ENCODE results near the gene SEC24C. TPM values are rescaled to one million over a fixed set of nuclear protein-coding genes. Genes with fewer than 3 reads are reported as not detected.
"Not testable (repeated sequence)": the region's sequence is repeated elsewhere in the genome, so short reads cannot be mapped to it uniquely, and the experiment has no call there.

The SEC24C gene
- total and polyA plus RNA-seq, 2 experiments from 2014 or later, result 46.8 to 59.4 TPM

- H3K79me2 ChIP-seq; H3K9me3 ChIP-seq (ENCODE audit: low read depth); H3K27ac ChIP-seq; DNase-seq (ENCODE audit: low spot score); H3K27me3 ChIP-seq; H3K9me2 ChIP-seq (replicated peaks; ENCODE audit: insufficient read depth); H3K4me3 ChIP-seq; H3K4me1 ChIP-seq (ENCODE audit: insufficient read depth); H3K4me2 ChIP-seq; H2AFZ ChIP-seq; H3K36me3 ChIP-seq (replicated peaks; ENCODE audit: insufficient read depth, low read depth); H4K20me1 ChIP-seq (ENCODE audit: insufficient read depth, poor library complexity, severe bottlenecking): not testable (repeated sequence)
- WGBS (ENCODE audit: low lambda C conversion rate, missing lambda C conversion rate), result 92% methylated on average over 2 of the region's 2 CpGs
Observed at GRCh38 chr10:73706488-73706887, 37.7 kb upstream of the SEC24C start.

- H3K27ac ChIP-seq; DNase-seq (ENCODE audit: low spot score); H3K79me2 ChIP-seq; H3K36me3 ChIP-seq (replicated peaks; ENCODE audit: insufficient read depth, low read depth); H3K9me3 ChIP-seq (ENCODE audit: low read depth); H3K4me2 ChIP-seq; H2AFZ ChIP-seq; H3K9me2 ChIP-seq (replicated peaks; ENCODE audit: insufficient read depth); H3K27me3 ChIP-seq; H3K4me3 ChIP-seq; H4K20me1 ChIP-seq (ENCODE audit: insufficient read depth, poor library complexity, severe bottlenecking); H3K4me1 ChIP-seq (ENCODE audit: insufficient read depth): not testable (repeated sequence)
Observed at GRCh38 chr10:73707628-73708027, 36.5 kb upstream of the SEC24C start.

GRCh38 chr10:73708122-73708521 lies 36.0 kb upstream of the SEC24C start:
- DNase-seq (ENCODE audit: low spot score); H3K27ac ChIP-seq; H2AFZ ChIP-seq; H3K4me3 ChIP-seq; H3K9me2 ChIP-seq (replicated peaks; ENCODE audit: insufficient read depth); H3K79me2 ChIP-seq; H3K36me3 ChIP-seq (replicated peaks; ENCODE audit: insufficient read depth, low read depth); H4K20me1 ChIP-seq (ENCODE audit: insufficient read depth, poor library complexity, severe bottlenecking); H3K4me2 ChIP-seq; H3K4me1 ChIP-seq (ENCODE audit: insufficient read depth); H3K27me3 ChIP-seq; H3K9me3 ChIP-seq (ENCODE audit: low read depth): not testable (repeated sequence)
- WGBS (ENCODE audit: low lambda C conversion rate, missing lambda C conversion rate), result 86% methylated on average over 1 of the region's 1 CpG

DNA sequence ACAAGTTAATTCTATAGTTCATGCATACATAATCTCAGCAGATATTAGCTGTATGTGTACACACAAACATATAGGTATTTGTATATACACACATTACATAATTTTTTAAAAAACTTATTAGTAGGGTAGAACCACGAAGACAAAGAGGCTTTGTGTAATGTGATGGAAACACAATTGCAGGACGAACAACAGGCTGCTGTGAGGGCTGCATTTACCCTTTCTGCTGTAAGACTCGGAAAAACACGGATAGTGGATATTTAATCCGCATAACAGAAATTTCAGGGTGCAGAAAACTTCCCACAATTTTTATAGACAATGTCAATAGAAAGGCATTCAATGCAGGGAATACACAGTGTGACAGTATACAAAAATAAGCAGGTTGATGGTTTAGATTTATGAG lies 32.5 kb upstream of the SEC24C start:
- H3K4me1 ChIP-seq (ENCODE audit: insufficient read depth); H2AFZ ChIP-seq; H3K9me2 ChIP-seq (replicated peaks; ENCODE audit: insufficient read depth); H3K9me3 ChIP-seq (ENCODE audit: low read depth); DNase-seq (ENCODE audit: low spot score); H4K20me1 ChIP-seq (ENCODE audit: insufficient read depth, poor library complexity, severe bottlenecking); H3K79me2 ChIP-seq; H3K27me3 ChIP-seq; H3K4me3 ChIP-seq; H3K27ac ChIP-seq; H3K36me3 ChIP-seq (replicated peaks; ENCODE audit: insufficient read depth, low read depth); H3K4me2 ChIP-seq: not testable (repeated sequence)
- 93% methylated on average over 5 of the region's 5 CpGs for WGBS (ENCODE audit: low lambda C conversion rate, missing lambda C conversion rate)

DNA sequence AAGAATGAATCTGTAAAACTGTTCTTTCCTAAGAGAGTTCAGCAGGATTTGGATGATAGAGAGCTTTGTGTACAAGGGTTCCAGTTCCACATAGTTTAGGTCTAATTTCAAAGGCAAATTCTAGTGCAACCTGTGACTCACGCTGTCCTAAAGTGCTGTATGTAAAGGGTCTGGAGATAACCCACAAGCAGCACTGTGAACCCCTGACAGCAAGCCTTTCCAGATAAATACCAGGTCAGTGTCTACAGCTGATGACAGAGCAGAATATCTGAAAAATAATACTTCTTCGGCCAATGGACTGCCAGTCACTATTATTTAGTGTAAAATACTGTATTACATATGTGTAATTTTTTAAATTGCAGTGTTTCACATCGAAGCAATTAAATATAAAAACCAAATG lies 30.3 kb upstream of the SEC24C start:
- not testable (repeated sequence) for H3K36me3 ChIP-seq (replicated peaks; ENCODE audit: insufficient read depth, low read depth); H3K27me3 ChIP-seq; H4K20me1 ChIP-seq (ENCODE audit: insufficient read depth, poor library complexity, severe bottlenecking); H3K4me1 ChIP-seq (ENCODE audit: insufficient read depth); H3K9me3 ChIP-seq (ENCODE audit: low read depth); H3K4me3 ChIP-seq; H3K4me2 ChIP-seq; H3K9me2 ChIP-seq (replicated peaks; ENCODE audit: insufficient read depth); H2AFZ ChIP-seq; H3K79me2 ChIP-seq
- 63% methylated on average over 3 of the region's 3 CpGs for WGBS (ENCODE audit: low lambda C conversion rate, missing lambda C conversion rate)
- DNase-seq (ENCODE audit: low spot score), result peak; percentile 16
- H3K27ac ChIP-seq, result peak overlapping the region; percentile 27

DNA sequence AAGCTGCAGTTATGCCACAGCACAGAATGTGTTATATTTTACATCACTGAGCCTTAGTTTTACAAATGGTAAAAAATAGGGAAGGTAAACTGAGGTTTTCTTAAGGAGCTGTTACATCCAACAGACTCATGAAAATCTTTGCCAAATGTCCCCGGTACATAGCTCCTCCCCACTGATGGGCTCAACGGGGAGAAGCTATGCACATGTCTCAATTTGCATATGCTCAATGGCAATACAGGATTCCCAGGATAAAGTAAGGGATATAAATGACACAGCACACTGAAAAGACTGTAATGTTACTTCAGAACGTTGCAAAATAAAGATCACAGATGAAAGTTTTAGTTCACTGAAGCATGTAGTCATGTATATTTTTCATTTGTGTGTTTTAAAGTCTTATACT lies 29.7 kb upstream of the SEC24C start:
- H3K4me1 ChIP-seq (ENCODE audit: insufficient read depth); H3K79me2 ChIP-seq; H3K36me3 ChIP-seq (replicated peaks; ENCODE audit: insufficient read depth, low read depth); H3K4me2 ChIP-seq; H4K20me1 ChIP-seq (ENCODE audit: insufficient read depth, poor library complexity, severe bottlenecking); H3K4me3 ChIP-seq; H3K9me2 ChIP-seq (replicated peaks; ENCODE audit: insufficient read depth); H2AFZ ChIP-seq; DNase-seq (ENCODE audit: low spot score); H3K9me3 ChIP-seq (ENCODE audit: low read depth); H3K27me3 ChIP-seq: not testable (repeated sequence)
- peak overlapping the region; percentile 27 for H3K27ac ChIP-seq
- WGBS (ENCODE audit: low lambda C conversion rate, missing lambda C conversion rate), result 67% methylated on average over 3 of the region's 3 CpGs

DNA sequence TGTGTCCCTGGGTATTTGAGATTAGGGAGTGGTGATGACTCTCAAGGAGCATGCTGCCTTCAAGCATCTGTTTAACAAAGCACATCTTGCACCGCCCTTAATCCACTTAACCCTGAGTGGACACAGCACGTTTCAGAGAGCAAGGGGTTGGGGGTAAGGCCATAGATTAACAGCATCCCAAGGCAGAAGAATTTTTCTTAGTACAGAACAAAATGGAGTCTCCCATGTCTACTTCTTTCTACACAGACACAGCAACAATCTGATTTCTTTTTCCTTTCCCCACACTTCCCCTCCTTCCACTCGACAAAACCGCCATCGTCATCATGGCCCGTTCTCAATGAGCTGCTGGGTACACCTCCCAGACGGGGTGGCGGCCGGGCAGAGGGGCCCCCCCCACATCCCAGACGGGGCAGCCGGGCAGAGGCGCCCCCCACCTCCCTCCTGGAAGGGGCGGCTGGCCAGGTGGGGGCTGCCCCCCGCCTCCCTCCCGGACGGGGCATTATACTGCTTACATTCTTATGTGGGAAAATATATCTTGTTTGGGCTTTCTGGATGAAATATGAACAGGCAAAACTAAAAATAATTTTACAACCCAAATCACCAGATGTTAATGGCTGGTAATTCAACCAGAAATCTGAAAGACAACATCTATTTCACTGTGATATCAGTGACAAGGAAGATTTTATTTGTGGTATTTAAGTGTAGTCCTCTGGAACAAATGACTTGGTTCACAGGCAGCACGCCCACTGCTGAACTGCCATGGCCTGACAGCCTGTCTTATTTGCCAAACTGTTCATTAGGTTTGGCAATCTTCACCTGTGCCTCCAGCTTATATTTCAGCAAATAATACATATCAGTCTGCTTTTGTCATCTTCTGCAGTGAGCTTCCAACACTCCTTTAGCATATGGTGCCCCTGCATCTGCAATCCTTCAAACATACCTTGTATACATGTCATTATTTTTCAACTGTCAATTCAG lies 28.7 kb upstream of the SEC24C start:
- 89% methylated on average over 12 of the region's 17 CpGs for WGBS (ENCODE audit: low lambda C conversion rate, missing lambda C conversion rate)
- H3K4me2 ChIP-seq; H3K4me3 ChIP-seq; DNase-seq (ENCODE audit: low spot score); H3K36me3 ChIP-seq (replicated peaks; ENCODE audit: insufficient read depth, low read depth); H3K9me3 ChIP-seq (ENCODE audit: low read depth); H3K9me2 ChIP-seq (replicated peaks; ENCODE audit: insufficient read depth); H3K4me1 ChIP-seq (ENCODE audit: insufficient read depth); H4K20me1 ChIP-seq (ENCODE audit: insufficient read depth, poor library complexity, severe bottlenecking); H3K79me2 ChIP-seq; H3K27ac ChIP-seq; H2AFZ ChIP-seq; H3K27me3 ChIP-seq: not testable (repeated sequence)
